AG04450 (cell line): ENCODE measurements around the gene SIGLEC11. TPM values are rescaled to one million over a fixed set of nuclear protein-coding genes. Genes with fewer than 3 reads are reported as not detected.

ENCODE experiments used
- CTCF ChIA-PET: fragments of 300-600, 350-600 bp; formaldehyde crosslinking; extraction: SDS; loops from one replicate; lab custom pipeline; 2022; ENCODE audit warnings: antibody characterized with exemption, inconsistent platforms; lab: Charles Lee
- POLR2A ChIA-PET: fragments of 350-600 bp; formaldehyde crosslinking; extraction: SDS; loops from one replicate; lab custom pipeline; 2021; ENCODE audit warnings: antibody characterized with exemption, inconsistent platforms; lab: Yijun Ruan, JAX
- DNase-seq: peaks from one replicate; pipeline ENCODE4 v3.0.0-alpha.2; 2011; ENCODE audit warnings: low read depth, low spot score
- H3K27ac ChIP-seq: one replicate; pipeline ENCODE4 v1.5.1; 2012; ENCODE audit warnings: low read depth, low read length, control low read depth
- H3K27me3 ChIP-seq: one replicate; pipeline ENCODE4 v1.6.0; 2012; ENCODE audit warnings: low read length; ENCODE audit not compliant: control insufficient read depth, insufficient read depth
- H3K4me3 ChIP-seq: 2 replicates; pipeline ENCODE4 v1.5.1; 2011; ENCODE audit warnings: mild to moderate bottlenecking, low read depth, low read length, control low read depth
- H3K9me3 ChIP-seq: 2 replicates; pipeline ENCODE4 v1.5.1; 2012; ENCODE audit warnings: low read length; ENCODE audit not compliant: control insufficient read depth, insufficient read depth
- polyA plus RNA-seq: library from polyadenylated mRNA; depleted of rRNA; stranded (reverse); fragments of >200 nt; gene quantifications from 2 replicates; pipeline ENCODE4 v1.2.3, GENCODE V29; 2011
- TF ChIP-seq, protein P1 (sequence below): IDR thresholded peaks from 2 replicates; pipeline ENCODE4 v1.5.1; 2011; ENCODE audit warnings: low read depth, low read length, control low read depth, inconsistent platforms

SIGLEC11 gene
- polyA plus RNA-seq, 1 experiment: not detected

DNA sequence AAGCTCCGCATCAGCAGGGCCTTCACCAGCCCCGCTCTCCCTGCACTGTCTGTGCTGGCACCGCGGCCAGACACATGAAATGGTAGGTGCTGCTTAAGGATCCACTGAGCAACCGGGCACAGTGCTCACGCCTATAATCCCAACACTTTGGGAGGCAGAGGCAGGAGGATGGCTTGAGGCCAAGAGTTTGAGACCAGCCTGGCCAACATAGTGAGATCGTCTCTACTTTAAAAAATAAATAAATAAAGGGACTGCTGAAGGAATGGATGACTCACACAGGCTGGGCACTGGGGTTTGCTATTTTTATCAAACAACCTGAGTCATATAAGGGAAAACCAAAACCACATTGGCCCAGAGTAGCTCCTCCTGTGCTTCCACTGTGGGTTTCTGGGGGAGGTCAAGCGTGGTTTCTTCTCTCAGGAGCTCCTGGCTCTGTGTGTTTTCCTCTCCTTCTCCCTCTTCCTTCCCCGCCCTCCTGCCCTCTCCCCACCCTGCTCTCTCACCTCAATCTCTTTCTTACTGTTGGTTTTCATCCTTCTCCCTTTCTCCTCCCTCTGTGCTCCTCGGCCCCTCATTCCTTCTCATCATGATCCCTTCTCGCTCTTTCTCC lies 42.9 kb upstream of the SIGLEC11 start:
- ChIA-PET POLR2A (interaction anchor here (0.8 to 1.0 kb wide), 2 partner anchors 11 to 22 kb away, joined by 4 to 7 read pairs; partner anchors contain the start of genes VRK3 and ZNF473), CTCF (interaction anchor here (1.1 kb wide), 1 partner anchor 19 kb away, joined by 3 read pairs; no protein-coding TSS in a partner anchor)
- DNase-seq: peak; percentile 71
- Histone ChIP-seq H3K9me3 (no peaks in the 10 kb centered on the region), H3K4me3 (no peak overlapping the region), H3K27me3 (no peaks in the 10 kb centered on the region), H3K27ac (peak overlapping the region; percentile 65)
- TF ChIP-seq, protein P1, sequence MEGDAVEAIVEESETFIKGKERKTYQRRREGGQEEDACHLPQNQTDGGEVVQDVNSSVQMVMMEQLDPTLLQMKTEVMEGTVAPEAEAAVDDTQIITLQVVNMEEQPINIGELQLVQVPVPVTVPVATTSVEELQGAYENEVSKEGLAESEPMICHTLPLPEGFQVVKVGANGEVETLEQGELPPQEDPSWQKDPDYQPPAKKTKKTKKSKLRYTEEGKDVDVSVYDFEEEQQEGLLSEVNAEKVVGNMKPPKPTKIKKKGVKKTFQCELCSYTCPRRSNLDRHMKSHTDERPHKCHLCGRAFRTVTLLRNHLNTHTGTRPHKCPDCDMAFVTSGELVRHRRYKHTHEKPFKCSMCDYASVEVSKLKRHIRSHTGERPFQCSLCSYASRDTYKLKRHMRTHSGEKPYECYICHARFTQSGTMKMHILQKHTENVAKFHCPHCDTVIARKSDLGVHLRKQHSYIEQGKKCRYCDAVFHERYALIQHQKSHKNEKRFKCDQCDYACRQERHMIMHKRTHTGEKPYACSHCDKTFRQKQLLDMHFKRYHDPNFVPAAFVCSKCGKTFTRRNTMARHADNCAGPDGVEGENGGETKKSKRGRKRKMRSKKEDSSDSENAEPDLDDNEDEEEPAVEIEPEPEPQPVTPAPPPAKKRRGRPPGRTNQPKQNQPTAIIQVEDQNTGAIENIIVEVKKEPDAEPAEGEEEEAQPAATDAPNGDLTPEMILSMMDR: no peak

GRCh38 chr19:50003254-50003788 lies 42.3 kb upstream of the SIGLEC11 start:
- POLR2A ChIA-PET: interaction anchor here (0.8 to 1.0 kb wide), 2 partner anchors 10 to 22 kb away, joined by 4 to 7 read pairs; partner anchors contain the start of genes VRK3 and ZNF473
- TF ChIP-seq, protein P1: no peak
- H3K27me3 ChIP-seq: no peaks in the 10 kb centered on the region
- no peaks in the 10 kb centered on the region for H3K9me3 ChIP-seq
- CTCF ChIA-PET: interaction anchor here (1.1 kb wide), 1 partner anchor 18 kb away, joined by 3 read pairs; no protein-coding TSS in a partner anchor
- no peak overlapping the region for H3K4me3 ChIP-seq
- DNase-seq: no peak
- no peak overlapping the region for H3K27ac ChIP-seq

- ChIA-PET CTCF (interaction anchor here (1.2 to 1.9 kb wide), 2 partner anchors 10 to 65 kb away, joined by 3 to 7 read pairs; no protein-coding TSS in a partner anchor), POLR2A (interaction anchor here (0.6 kb wide), 1 partner anchor 33 kb away, joined by 3 read pairs; no protein-coding TSS in a partner anchor)
- no peak for DNase-seq
- no peaks in the 10 kb centered on the region for H3K27me3 ChIP-seq
- H3K27ac ChIP-seq: no peak overlapping the region
- H3K9me3 ChIP-seq: no peaks in the 10 kb centered on the region
- H3K4me3 ChIP-seq: no peak overlapping the region
- TF ChIP-seq, protein P1: no peak
Measured at GRCh38 chr19:50002386-50002960, 41.5 kb upstream of the SIGLEC11 start.

GRCh38 chr19:50001775-50002174 lies 40.8 kb upstream of the SIGLEC11 start:
- POLR2A ChIA-PET: no interaction called here
- DNase-seq: no peak
- TF ChIP-seq, protein P1: no peak
- no peaks in the 10 kb centered on the region for H3K9me3 ChIP-seq
- H3K4me3 ChIP-seq: no peak overlapping the region
- CTCF ChIA-PET: interaction anchor here (1.2 to 1.9 kb wide), 2 partner anchors 9 to 64 kb away, joined by 3 to 7 read pairs; no protein-coding TSS in a partner anchor
- no peak overlapping the region for H3K27ac ChIP-seq
- no peaks in the 10 kb centered on the region for H3K27me3 ChIP-seq
